HG03439 (cell line): ENCODE results near the gene HNRNPA1.
"Not testable (repeated sequence)": the region's sequence is repeated elsewhere in the genome, so short reads cannot be mapped to it uniquely, and the experiment has no call there.

Experiments used
- ATAC-seq: cut with Tn5 transposase; IDR thresholded peaks from one replicate; pipeline ENCODE4 v1.9.1; 2021; ENCODE audit warnings: mild to moderate bottlenecking, moderate library complexity; ENCODE audit not compliant: unreplicated experiment

HNRNPA1 gene

GRCh38 chr12:54296393-54297099, 16.0 kb downstream of the HNRNPA1 start:
- ATAC-seq = no peak

GRCh38 chr12:54298904-54299303, 18.4 kb downstream of the HNRNPA1 start:
- no peak for ATAC-seq

GRCh38 chr12:54299515-54300224, 19.1 kb downstream of the HNRNPA1 start:
- no peak for ATAC-seq

GRCh38 chr12:54300225-54300731, 19.8 kb downstream of the HNRNPA1 start:
- no peak for ATAC-seq

- no peak for ATAC-seq
These were observed 20.4 kb downstream of the HNRNPA1 start, which contains the start of gene NFE2 for GRCh38 chr12:54300732-54301427. TSS of gene NFE2 (minus strand) at chr12:54301015. CDS start at chr12:54295248, 5,767 bp downstream.

GRCh38 chr12:54301428-54302048, 21.0 kb downstream of the HNRNPA1 start:
- no peak for ATAC-seq

GRCh38 chr12:54303640-54304039, 23.1 kb downstream of the HNRNPA1 start:
- ATAC-seq = no peak

GRCh38 chr12:54304187-54304810, 23.8 kb downstream of the HNRNPA1 start:
- ATAC-seq = no peak

- no peak for ATAC-seq
These were observed 26.6 kb downstream of the HNRNPA1 start for GRCh38 chr12:54306925-54307741.

GRCh38 chr12:54311051-54311450, 30.5 kb downstream of the HNRNPA1 start:
- ATAC-seq = no peak

- not testable (repeated sequence) for ATAC-seq
These were observed 31.8 kb downstream of the HNRNPA1 start for GRCh38 chr12:54312309-54312708.

GRCh38 chr12:54321363-54321762, 40.8 kb downstream of the HNRNPA1 start:
- no peak for ATAC-seq

- peak; percentile 99 for ATAC-seq
These were observed 44.3 kb downstream of the HNRNPA1 start, which contains the start of gene COPZ1 for GRCh38 chr12:54324617-54325441. TSS of gene COPZ1 (plus strand) at chr12:54325131. CDS start at chr12:54325164, 33 bp downstream.

- ATAC-seq = not testable (repeated sequence)
These were observed 45.0 kb downstream of the HNRNPA1 start for GRCh38 chr12:54325442-54326109.

GRCh38 chr12:54328595-54329337, 48.2 kb downstream of the HNRNPA1 start:
- ATAC-seq = no peak

GRCh38 chr12:54329759-54330158, 49.2 kb downstream of the HNRNPA1 start:
- no peak for ATAC-seq

GRCh38 chr12:54330442-54330841, 49.9 kb downstream of the HNRNPA1 start:
- no peak for ATAC-seq
